ENCODE data around the gene STAM.

DNA sequence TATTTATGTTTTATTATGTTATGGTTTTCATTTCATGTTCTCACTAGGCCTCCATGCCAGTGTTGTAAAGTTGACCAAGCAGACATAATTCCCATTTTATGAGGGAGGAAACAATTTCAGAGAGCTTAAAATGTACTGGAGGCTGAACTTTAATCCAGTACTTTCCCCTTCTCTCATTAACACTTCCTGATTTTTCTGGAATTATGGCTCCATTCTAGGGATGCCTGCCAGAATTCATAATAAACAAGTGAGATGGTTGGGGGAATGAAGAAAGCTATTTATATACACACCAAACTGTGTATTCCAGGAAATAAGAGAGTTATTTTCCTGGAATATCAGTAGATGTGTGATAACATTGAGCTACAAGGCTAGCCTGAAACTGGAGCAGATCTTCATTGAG lies 114.9 kb downstream of the STAM start:
- TF ChIP-seq CEBPB (IDR thresholded peaks at IDR 0.05) (no peak), FOXM1 (IDR thresholded peaks at IDR 0.05; ENCODE audit: borderline replicate concordance, low read depth) (no peak), ZBTB7A (IDR thresholded peaks at IDR 0.05; ENCODE audit: low read depth) (no peak), MAX (IDR thresholded peaks at IDR 0.05) (no peak), TEAD4 (IDR thresholded peaks at IDR 0.05) (no peak), TAF1 (IDR thresholded peaks at IDR 0.05; ENCODE audit: low read depth) (no peak), TCF12 (IDR thresholded peaks at IDR 0.05; ENCODE audit: low read depth) (no peak)

Data from Ishikawa (cell line).